ENCODE measurements around the gene CMIP.
"Not testable (repeated sequence)": the region's sequence is repeated elsewhere in the genome, so short reads cannot be mapped to it uniquely, and the experiment has no call there.

CMIP gene

DNA sequence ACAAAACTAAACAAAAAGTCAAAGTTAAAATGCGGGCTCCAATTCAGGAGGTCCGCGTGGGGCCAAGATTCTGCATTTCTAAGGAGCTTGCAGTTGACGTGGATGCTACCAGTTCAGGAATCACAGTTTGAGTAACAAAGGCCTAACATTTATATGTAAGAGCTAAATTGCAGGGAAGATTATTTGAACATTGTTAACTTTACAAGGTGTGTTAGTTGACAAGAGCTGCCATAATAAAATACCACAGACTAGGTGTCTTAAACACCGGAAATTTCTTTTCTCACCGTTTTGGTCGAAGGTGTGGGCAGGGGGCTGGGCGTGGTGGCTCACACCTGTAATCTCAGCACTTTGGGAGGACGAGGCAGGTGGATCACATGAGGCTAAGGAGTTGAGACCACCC, 24.8 kb upstream of the CMIP start:
- H3K4me3 ChIP-seq (replicated peaks in 1 of 2; ENCODE audit: low read depth in 2 of 2, low read length in 2 of 2) = no peak overlapping the region
- TF ChIP-seq, protein P1, sequence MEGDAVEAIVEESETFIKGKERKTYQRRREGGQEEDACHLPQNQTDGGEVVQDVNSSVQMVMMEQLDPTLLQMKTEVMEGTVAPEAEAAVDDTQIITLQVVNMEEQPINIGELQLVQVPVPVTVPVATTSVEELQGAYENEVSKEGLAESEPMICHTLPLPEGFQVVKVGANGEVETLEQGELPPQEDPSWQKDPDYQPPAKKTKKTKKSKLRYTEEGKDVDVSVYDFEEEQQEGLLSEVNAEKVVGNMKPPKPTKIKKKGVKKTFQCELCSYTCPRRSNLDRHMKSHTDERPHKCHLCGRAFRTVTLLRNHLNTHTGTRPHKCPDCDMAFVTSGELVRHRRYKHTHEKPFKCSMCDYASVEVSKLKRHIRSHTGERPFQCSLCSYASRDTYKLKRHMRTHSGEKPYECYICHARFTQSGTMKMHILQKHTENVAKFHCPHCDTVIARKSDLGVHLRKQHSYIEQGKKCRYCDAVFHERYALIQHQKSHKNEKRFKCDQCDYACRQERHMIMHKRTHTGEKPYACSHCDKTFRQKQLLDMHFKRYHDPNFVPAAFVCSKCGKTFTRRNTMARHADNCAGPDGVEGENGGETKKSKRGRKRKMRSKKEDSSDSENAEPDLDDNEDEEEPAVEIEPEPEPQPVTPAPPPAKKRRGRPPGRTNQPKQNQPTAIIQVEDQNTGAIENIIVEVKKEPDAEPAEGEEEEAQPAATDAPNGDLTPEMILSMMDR (IDR thresholded peaks at IDR 0.05; ENCODE audit: low read depth, low read length) = no peak
- no peak for DNase-seq (ENCODE audit: low read depth in 2 of 2)

DNA sequence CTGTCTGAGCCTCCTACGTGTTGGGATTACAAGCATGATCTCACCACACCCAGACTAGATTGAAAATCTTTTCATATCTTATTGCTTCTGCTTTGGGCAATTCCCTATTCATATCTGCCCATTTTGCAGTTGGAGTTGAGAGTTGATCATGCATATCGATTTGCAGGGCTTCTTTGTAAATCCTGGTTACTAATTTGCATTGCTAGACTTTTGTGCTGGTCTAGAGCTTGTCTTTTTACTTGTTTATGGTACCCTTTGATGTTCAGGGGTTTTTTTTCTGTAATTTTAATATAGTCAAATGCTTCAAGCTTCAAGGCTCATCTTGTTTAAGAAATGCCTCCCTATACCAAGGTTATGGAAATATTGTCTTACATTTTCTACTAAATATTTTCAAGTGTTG, 23.5 kb upstream of the CMIP start:
- no peak overlapping the region for H3K4me3 ChIP-seq (replicated peaks in 1 of 2; ENCODE audit: low read depth in 2 of 2, low read length in 2 of 2)
- TF ChIP-seq, protein P1 (IDR thresholded peaks at IDR 0.05; ENCODE audit: low read depth, low read length) = no peak
- no peak for DNase-seq (ENCODE audit: low read depth in 2 of 2)

GRCh38 chr16:81421536-81421935, 23.1 kb upstream of the CMIP start:
- TF ChIP-seq, protein P1 (IDR thresholded peaks at IDR 0.05; ENCODE audit: low read depth, low read length) = no peak
- no peak overlapping the region for H3K4me3 ChIP-seq (replicated peaks in 1 of 2; ENCODE audit: low read depth in 2 of 2, low read length in 2 of 2)
- no peak for DNase-seq (ENCODE audit: low read depth in 2 of 2)

GRCh38 chr16:81422153-81422552, 22.5 kb upstream of the CMIP start:
- DNase-seq (ENCODE audit: low read depth in 2 of 2); H3K4me3 ChIP-seq (replicated peaks in 1 of 2; ENCODE audit: low read depth in 2 of 2, low read length in 2 of 2): not testable (repeated sequence)

- no peak overlapping the region for H3K4me3 ChIP-seq (replicated peaks in 1 of 2; ENCODE audit: low read depth in 2 of 2, low read length in 2 of 2)
- DNase-seq (ENCODE audit: low read depth in 2 of 2) = peak in 1 of 2 donors; percentile 50
- TF ChIP-seq, protein P1 (IDR thresholded peaks at IDR 0.05; ENCODE audit: low read depth, low read length) = no peak
Measured at GRCh38 chr16:81424771-81425170, 19.8 kb upstream of the CMIP start.

DNA sequence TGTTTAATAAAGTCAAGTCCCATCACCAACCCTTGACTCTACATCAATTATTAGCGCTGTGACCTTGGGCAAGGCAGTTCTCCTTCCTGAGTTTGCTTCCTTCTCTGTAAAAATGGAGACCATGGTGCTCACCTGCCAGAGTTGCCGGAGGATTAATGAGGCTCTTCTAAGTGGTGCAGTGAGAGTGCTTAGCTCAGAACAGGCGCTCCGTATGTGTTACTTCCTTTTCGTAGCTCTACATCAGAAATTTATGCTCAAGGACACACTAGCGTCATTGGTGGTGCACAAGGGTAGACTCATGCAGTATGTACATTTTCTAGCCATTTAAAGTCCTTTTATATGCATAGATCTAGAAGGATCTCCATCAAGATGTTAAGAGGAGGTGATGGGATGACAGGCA, 17.4 kb upstream of the CMIP start:
- no peak for DNase-seq (ENCODE audit: low read depth in 2 of 2)
- TF ChIP-seq, protein P1 (IDR thresholded peaks at IDR 0.05; ENCODE audit: low read depth, low read length) = no peak
- no peak overlapping the region for H3K4me3 ChIP-seq (replicated peaks in 1 of 2; ENCODE audit: low read depth in 2 of 2, low read length in 2 of 2)

GRCh38 chr16:81429045-81429521, 15.5 kb upstream of the CMIP start:
- TF ChIP-seq, protein P1 (IDR thresholded peaks at IDR 0.05; ENCODE audit: low read depth, low read length) = peak; percentile 62
- DNase-seq (ENCODE audit: low read depth in 2 of 2) = peak; percentile 60 to 72
- H3K4me3 ChIP-seq (replicated peaks in 1 of 2; ENCODE audit: low read depth in 2 of 2, low read length in 2 of 2) = no peak overlapping the region

Data from cardiac fibroblast (primary cell).